H1 (cell line): ENCODE measurements around the gene IGSF9B. TPM values are rescaled to one million over a fixed set of nuclear protein-coding genes. Genes with fewer than 3 reads are reported as not detected.

Experiments used
- CTCF ChIA-PET: fragments of 300-600 bp; sonication (Branson Sonifier 250); formaldehyde crosslinking; loops from one replicate; lab custom pipeline; 2021; ENCODE audit not compliant: partially characterized antibody; lab: Charles Lee
- POLR2A ChIA-PET: fragments of 300-600 bp; sonication (Branson Sonifier 250); formaldehyde crosslinking; loops from one replicate; lab custom pipeline; 2021; ENCODE audit warnings: inconsistent platforms; ENCODE audit not compliant: partially characterized antibody; lab: Charles Lee
- DNase-seq, 2 experiments: peaks; one replicate each; pipeline versions ENCODE4 v3.0.0 to v3.0.0-alpha.2; 2010 to 2022; ENCODE audit warnings: low spot score in 2 of 2, low read depth in 1 of 2, mixed read lengths in 1 of 2
- FAIRE-seq: peaks from 2 replicates; lab custom pipeline; 2011; peaks lifted over from hg19 to GRCh38; lab: Jason Lieb, UNC
- H2AFZ ChIP-seq: 2 replicates; pipeline ENCODE4 v1.8.1; 2012; ENCODE audit warnings: low read length, inconsistent platforms
- H2AK5ac ChIP-seq: 2 replicates; pipeline ENCODE4 v1.6.1; 2013; ENCODE audit warnings: low read depth, low read length
- H2BK120ac ChIP-seq: replicated peaks from 2 replicates; pipeline ENCODE3; 2013; ENCODE audit warnings: low read depth, low read length, inconsistent platforms
- H2BK12ac ChIP-seq: 2 replicates; pipeline ENCODE4 v1.6.1; 2013; ENCODE audit warnings: low read depth, low read length
- H2BK15ac ChIP-seq: 2 replicates; pipeline ENCODE4 v1.6.1; 2013; ENCODE audit warnings: low read length
- H2BK20ac ChIP-seq: 2 replicates; pipeline ENCODE4 v1.6.1; 2013; ENCODE audit warnings: low read length
- H2BK5ac ChIP-seq: 2 replicates; pipeline ENCODE4 v1.6.1; 2013; ENCODE audit warnings: low read depth, low read length
- H3K14ac ChIP-seq: 2 replicates; pipeline ENCODE4 v1.6.1; 2013; ENCODE audit warnings: inconsistent platforms; ENCODE audit not compliant: insufficient read length
- H3K18ac ChIP-seq: 2 replicates; pipeline ENCODE4 v1.6.1; 2013; ENCODE audit warnings: low read length; ENCODE audit errors: extremely low read depth
- H3K23ac ChIP-seq: 2 replicates; pipeline ENCODE4 v1.6.1; 2013; ENCODE audit warnings: inconsistent platforms; ENCODE audit not compliant: insufficient read length
- H3K23me2 ChIP-seq: 2 replicates; pipeline ENCODE4 v1.6.1; 2013; ENCODE audit warnings: low read depth, low read length
- H3K27ac ChIP-seq: 2 replicates; pipeline ENCODE4 v1.6.1; 2011; ENCODE audit warnings: low read depth, low read length, inconsistent platforms
- H3K27me3 ChIP-seq, 4 experiments: replicated peaks in 1 of 4; 1 replicate in 1 of 4; 2 replicates in 3 of 4; pipeline versions ENCODE4 v1.6.1 to v1.8.1; 2011 to 2013; ENCODE audit warnings: low read length in 3 of 4, mild to moderate bottlenecking in 3 of 4, inconsistent platforms in 2 of 4, mixed read lengths in 2 of 4, moderate library complexity in 1 of 4; ENCODE audit not compliant: control insufficient read depth in 3 of 4, insufficient read depth in 3 of 4; ENCODE audit errors: extremely low read depth in 1 of 4
- H3K36me3 ChIP-seq, 4 experiments: 2 replicates each; pipeline versions ENCODE4 v1.6.1 to v1.8.1; 2011 to 2013; ENCODE audit warnings: mild to moderate bottlenecking in 4 of 4, low read length in 3 of 4, moderate library complexity in 2 of 4, control low read depth in 1 of 4, inconsistent platforms in 1 of 4; ENCODE audit not compliant: insufficient read depth in 4 of 4, control insufficient read depth in 2 of 4
- H3K4ac ChIP-seq: replicated peaks from 2 replicates; pipeline ENCODE3; 2013; ENCODE audit warnings: low read length, low read depth, mixed read lengths, inconsistent platforms; ENCODE audit not compliant: insufficient read length
- H3K4me1 ChIP-seq, 4 experiments: replicated peaks in 1 of 4; 1 replicate in 1 of 4; 2 replicates in 3 of 4; pipeline versions ENCODE4 v1.6.1 to v1.8.1; 2011 to 2013; ENCODE audit warnings: low read length in 3 of 4, inconsistent platforms in 2 of 4, mixed read lengths in 1 of 4; ENCODE audit not compliant: insufficient read depth in 4 of 4, control insufficient read depth in 3 of 4
- H3K4me2 ChIP-seq, 2 experiments: 2 replicates each; pipeline versions ENCODE4 v1.6.1 to v1.8.1; 2011 to 2013; ENCODE audit warnings: low read depth in 2 of 2, low read length in 2 of 2, control low read depth in 1 of 2, inconsistent platforms in 1 of 2, mild to moderate bottlenecking in 1 of 2; ENCODE audit not compliant: insufficient read depth in 1 of 2
- H3K4me3 ChIP-seq, 4 experiments: fragments of 200-600, 300-600 bp in 1 of 4; sonication (generic), shearing (Covaris generic), sonication (Bioruptor Twin) in 1 of 4; 2 replicates each; pipeline versions ENCODE4 v1.5.1 to v1.8.1; 2011 to 2016; ENCODE audit warnings: low read length in 4 of 4, low read depth in 3 of 4, control low read depth in 2 of 4, inconsistent platforms in 2 of 4, mild to moderate bottlenecking in 2 of 4, mixed read lengths in 1 of 4, moderate library complexity in 1 of 4; ENCODE audit not compliant: insufficient read depth in 2 of 4; ENCODE audit errors: extremely low read depth in 1 of 4
- H3K56ac ChIP-seq: replicated peaks from 2 replicates; pipeline ENCODE3; 2013; ENCODE audit warnings: low read depth, mild to moderate bottlenecking, mixed read lengths, low read length, inconsistent platforms; ENCODE audit not compliant: insufficient read length
- H3K79me1 ChIP-seq: 2 replicates; pipeline ENCODE4 v1.6.1; 2013; ENCODE audit warnings: low read depth, low read length, control low read depth
- H3K79me2 ChIP-seq, 2 experiments: 2 replicates each; pipeline versions ENCODE4 v1.6.1 to v1.8.1; 2012 to 2013; ENCODE audit warnings: low read length in 2 of 2, mild to moderate bottlenecking in 2 of 2, inconsistent platforms in 1 of 2; ENCODE audit not compliant: insufficient read depth in 2 of 2, control insufficient read depth in 1 of 2
- H3K9ac ChIP-seq, 4 experiments: replicated peaks in 1 of 4; 1 replicate in 1 of 4; 2 replicates in 3 of 4; pipeline versions ENCODE4 v1.6.1 to v1.8.1; 2011 to 2013; ENCODE audit warnings: low read depth in 3 of 4, low read length in 3 of 4, control low read depth in 2 of 4, mild to moderate bottlenecking in 2 of 4, moderate library complexity in 2 of 4, inconsistent platforms in 1 of 4; ENCODE audit errors: extremely low read depth in 1 of 4
- H3K9me3 ChIP-seq, 2 experiments: 2 replicates each; pipeline versions ENCODE4 v1.6.1 to v1.8.1; 2012 to 2013; ENCODE audit warnings: mild to moderate bottlenecking in 2 of 2, moderate library complexity in 2 of 2, control low read depth in 1 of 2, inconsistent platforms in 1 of 2, low read depth in 1 of 2, low read length in 1 of 2, mixed read lengths in 1 of 2; ENCODE audit not compliant: insufficient read depth in 2 of 2
- H4K20me1 ChIP-seq, 2 experiments: replicated peaks in 1 of 2; 2 replicates each; pipeline versions ENCODE3 to v1.8.1; 2011 to 2013; ENCODE audit warnings: inconsistent platforms in 2 of 2, low read length in 2 of 2, mild to moderate bottlenecking in 1 of 2; ENCODE audit not compliant: insufficient read depth in 2 of 2, control insufficient read depth in 1 of 2
- H4K5ac ChIP-seq: 2 replicates; pipeline ENCODE4 v1.6.1; 2013; ENCODE audit warnings: low read length, low read depth, mixed read lengths, inconsistent platforms; ENCODE audit not compliant: insufficient read length
- H4K8ac ChIP-seq: 2 replicates; pipeline ENCODE4 v1.8.0; 2013; ENCODE audit warnings: mild to moderate bottlenecking, moderate library complexity, low read length, inconsistent platforms; ENCODE audit not compliant: insufficient read depth; ENCODE audit errors: extremely low read depth
- H4K91ac ChIP-seq: replicated peaks from 2 replicates; pipeline ENCODE3; 2013; ENCODE audit warnings: low read length, mixed read lengths, inconsistent platforms; ENCODE audit not compliant: insufficient read length
- BACH1 ChIP-seq: IDR thresholded peaks from 2 replicates; pipeline ENCODE4 v1.6.1; 2012; ENCODE audit warnings: low read length, improper control_type of control experiment
- CREB1 ChIP-seq: IDR thresholded peaks from 2 replicates; pipeline ENCODE4 v1.6.1; 2012; ENCODE audit warnings: inconsistent platforms
- CTBP2 ChIP-seq: IDR thresholded peaks from 2 replicates; pipeline ENCODE4 v1.7.0; 2011; ENCODE audit warnings: borderline replicate concordance, mild to moderate bottlenecking, moderate library complexity, mixed read lengths, low read length; ENCODE audit not compliant: insufficient read depth, insufficient read length
- EGR1 ChIP-seq: IDR thresholded peaks from 2 replicates; pipeline ENCODE4 v1.6.1; 2011; ENCODE audit warnings: low read depth, low read length, borderline replicate concordance
- EP300 ChIP-seq, 2 experiments: IDR thresholded peaks; 1 replicate in 1 of 2; 2 replicates in 1 of 2; pipeline ENCODE4 v1.6.1; 2011 to 2012; ENCODE audit warnings: low read depth in 2 of 2, low read length in 2 of 2, mild to moderate bottlenecking in 2 of 2, borderline replicate concordance in 1 of 2, inconsistent platforms in 1 of 2, moderate library complexity in 1 of 2
- POLR2AphosphoS5 ChIP-seq: IDR thresholded peaks from 2 replicates; pipeline ENCODE4 v1.6.1; 2011; ENCODE audit warnings: low read depth, low read length
- RAD21 ChIP-seq, 2 experiments: IDR thresholded peaks in 1 of 2; conservative IDR thresholded peaks in 1 of 2; 2 replicates each; pipeline ENCODE4 v1.6.1; 2011; ENCODE audit warnings: low read depth in 2 of 2, low read length in 2 of 2, improper control_type of control experiment in 1 of 2, inconsistent platforms in 1 of 2, mild to moderate bottlenecking in 1 of 2, moderate library complexity in 1 of 2
- RFX5 ChIP-seq: IDR thresholded peaks from 2 replicates; pipeline ENCODE4 v1.6.1; 2011; ENCODE audit warnings: low read depth, low read length, improper control_type of control experiment, borderline replicate concordance
- SIX5 ChIP-seq: IDR thresholded peaks from 2 replicates; pipeline ENCODE4 v1.6.1; 2011; ENCODE audit warnings: mild to moderate bottlenecking, low read depth, low read length
- SP4 ChIP-seq: IDR thresholded peaks from 2 replicates; pipeline ENCODE4 v1.6.1; 2012; ENCODE audit warnings: low read length, inconsistent platforms
- TAF1 ChIP-seq: IDR thresholded peaks from 2 replicates; pipeline ENCODE4 v1.6.1; 2011; ENCODE audit warnings: mild to moderate bottlenecking, low read depth, low read length
- WGBS, 2 experiments: shearing (Covaris generic) in 1 of 2; methylation state at CpG; one replicate each; pipeline versions ENCODE4 v1.1.6 to v1.1.7; 2013 to 2015; ENCODE audit warnings: low lambda C conversion rate in 2 of 2, mixed read lengths in 2 of 2, inconsistent platforms in 1 of 2, low coverage in 1 of 2, missing lambda C conversion rate in 1 of 2; ENCODE audit not compliant: insufficient replicate concordance in 2 of 2, insufficient coverage in 1 of 2, insufficient read length in 1 of 2; ENCODE audit errors: extremely low coverage in 1 of 2, missing lambda C conversion rate in 1 of 2; 5-methylcytosine and 5-hydroxymethylcytosine counted together
- polyA plus RNA-seq, 7 experiments: library from polyadenylated mRNA; depleted of rRNA in 3 of 7; stranded (reverse) in 5 of 7; unstranded in 2 of 7; fragments of >200 nt in 5 of 7; fragments of 200-250 nt in 2 of 7; gene quantifications; 1 replicate in 5 of 7; 2 replicates in 1 of 7; 4 replicates in 1 of 7; pipeline versions ENCODE4 v1.2.1 to v1.2.3, GENCODE V29; 2011 to 2013; ENCODE audit warnings: missing spikeins in 2 of 7, mixed read lengths in 2 of 7
- total RNA-seq: library from RNA; stranded (reverse); fragmentation: NEBNext Ultra II Directional; extraction: Animal tissue kit (Norgen Biotek cat#: 25700); gene quantifications from 2 replicates; pipeline ENCODE4 v1.2.1, GENCODE V29; 2021

Gene IGSF9B
- total and polyA plus RNA-seq, 2 of the 8 experiments (the other 6 are each of a cell fraction or from before 2014, with no cell fraction given): 16.5 to 49.2 TPM

DNA sequence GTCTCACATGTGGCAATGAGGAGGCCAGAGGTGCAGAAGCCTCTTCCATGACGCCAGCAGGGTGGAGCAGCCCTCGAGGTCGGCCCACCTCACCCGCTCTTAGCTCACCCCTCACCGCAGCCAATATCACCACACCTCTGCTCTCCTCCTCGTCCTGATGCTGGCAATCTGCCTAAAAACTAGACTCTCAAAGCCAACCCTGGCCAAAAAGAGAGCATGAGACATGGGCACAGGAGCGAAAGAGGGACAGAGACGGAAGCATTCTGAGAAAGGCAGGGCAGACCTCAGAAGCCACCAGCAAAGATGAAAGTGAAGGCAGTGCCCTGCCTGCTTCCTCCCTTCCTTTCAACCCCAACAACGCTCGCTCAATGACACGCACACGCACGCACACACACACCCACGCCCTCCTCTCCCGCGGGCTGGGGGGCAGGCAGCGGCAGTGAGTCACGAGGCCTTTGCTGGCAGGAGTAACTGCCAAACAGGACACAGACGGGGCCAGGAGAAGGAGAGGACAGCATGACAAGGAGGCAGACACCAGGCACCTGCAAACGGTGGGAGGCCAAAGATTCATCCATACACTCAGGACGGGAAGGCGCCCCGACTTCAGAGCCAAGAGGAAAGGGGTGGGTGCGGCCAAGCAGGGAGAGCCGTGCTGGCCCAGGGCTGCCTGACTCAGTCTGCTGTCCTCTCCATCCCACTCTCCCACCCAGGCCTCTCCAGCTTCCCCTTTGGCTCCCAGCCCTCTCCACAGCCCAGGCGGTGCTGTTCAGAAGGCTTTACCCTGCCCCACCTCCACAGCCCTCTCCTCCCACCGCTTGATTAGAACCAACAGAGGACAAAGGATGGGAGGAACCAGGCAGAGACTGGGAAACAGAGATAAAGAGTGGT, 11.4 kb downstream of the IGSF9B start:
- 0 out of 2 replicates have a peak overlapping the region, but pooled peaks have one; percentile 44 for H2BK5ac ChIP-seq
- no peak overlapping the region for H2AFZ ChIP-seq
- TF ChIP-seq POLR2AphosphoS5 (no peak), RFX5 (no peak), EP300 (IDR thresholded peaks at IDR 0.05; ENCODE audit: borderline replicate concordance in 1 of 2, low read depth in 2 of 2, low read length in 2 of 2) (no peak), RAD21 (IDR thresholded peaks at IDR 0.05 in 1 of 2, conservative IDR thresholded peaks at IDR 0.05 in 1 of 2; ENCODE audit: low read depth in 2 of 2, low read length in 2 of 2) (no peak), SIX5 (no peak), CTBP2 (no peak), TAF1 (no peak), SP4 (no peak), CREB1 (no peak), BACH1 (no peak), EGR1 (no peak)

More for the DNA sequence above, 11.4 kb downstream of the IGSF9B start:
- CTCF ChIA-PET: interaction anchor here (0.6 to 8.1 kb wide), 9 partner anchors 10 to 105 kb away, joined by 3 to 52 read pairs (median 6); no protein-coding TSS in a partner anchor
- DNase-seq (no peak), FAIRE-seq (no peak)
- 93 to 100% methylated on average over 6 to 24 of the region's 27 CpGs for WGBS, 2 experiments
- no peak overlapping the region for H3K23ac ChIP-seq
- peaks cover 2% of the 10 kb centered on the region; the same call in 1 of the 2 replicates for H3K23me2 ChIP-seq
- H3K4me2 ChIP-seq: no peak overlapping the region
- no peak overlapping the region for H2BK120ac ChIP-seq
- peaks cover 10 to 44% (median 38%) of the 10 kb centered on the region in 4 experiments for H3K4me1 ChIP-seq
- H4K91ac ChIP-seq: no peak overlapping the region
- no peak overlapping the region; the same call in 1 of the 2 replicates for H4K8ac ChIP-seq
- no peak overlapping the region for H3K4ac ChIP-seq
- peaks cover 23 to 33% of the 10 kb centered on the region in 2 experiments for H4K20me1 ChIP-seq
- no peak overlapping the region for H3K9ac ChIP-seq
- no peak overlapping the region for H3K14ac ChIP-seq
- no peaks in the 10 kb centered on the region for H3K27me3 ChIP-seq
- peaks cover 29% of the 10 kb centered on the region for H3K79me1 ChIP-seq
- H2BK12ac ChIP-seq: no peak overlapping the region
- no peak overlapping the region for H3K18ac ChIP-seq
- no peak overlapping the region for H3K56ac ChIP-seq
- no peak overlapping the region for H2BK15ac ChIP-seq
- POLR2A ChIA-PET: interaction anchor here (0.8 to 2.8 kb wide), 3 partner anchors 10 to 43 kb away, joined by 3 to 8 read pairs (median 3); no protein-coding TSS in a partner anchor
- H3K4me3 ChIP-seq: no peak overlapping the region
- no peak overlapping the region for H2AK5ac ChIP-seq
- H3K36me3 ChIP-seq: peaks cover 0 to 13% (median 1%) of the 10 kb centered on the region in 4 experiments; a peak in 4 of 8 replicates
- H2BK20ac ChIP-seq: no peak overlapping the region
- H4K5ac ChIP-seq: no peak overlapping the region
- peaks cover 0 to 39% of the 10 kb centered on the region in 2 experiments; a peak in 2 of 4 replicates for H3K79me2 ChIP-seq
- H3K27ac ChIP-seq: no peak overlapping the region; the same call in 1 of the 2 replicates
- H3K9me3 ChIP-seq: peaks cover 0 to 2% of the 10 kb centered on the region in 2 experiments; a peak in 1 of 4 replicates
